Measurements from ENCODE around the gene PHC3. TPM values are rescaled to one million over a fixed set of nuclear protein-coding genes. Genes with fewer than 3 reads are reported as not detected.

Gene PHC3
- total RNA-seq, 3 donors from 2014 or later = 65.1 to 117 (median 87.2) TPM

GRCh38 chr3:170059447-170059846, 122.1 kb downstream of the PHC3 start:
- Histone ChIP-seq H3K27me3 (no peaks in the 10 kb centered on the region), H3K4me1 (no peaks in the 10 kb centered on the region), H3K4me3 (no peak overlapping the region), H3K27ac (no peak overlapping the region), H3K36me3 (no peaks in the 10 kb centered on the region), H3K9me3 (no peaks in the 10 kb centered on the region)
- intact Hi-C loops (cut with DNase I; ENCODE audit: low total_unique reads) = no loop called here
- no peak for TF ChIP-seq POLR2AphosphoS5 (IDR thresholded peaks at IDR 0.05)
- DNase-seq (ENCODE audit: low spot score in 2 of 2) = no peak

GRCh38 chr3:170058127-170058526, 123.4 kb downstream of the PHC3 start:
- intact Hi-C loops (cut with DNase I; ENCODE audit: low total_unique reads) = no loop called here
- DNase-seq (ENCODE audit: low spot score in 2 of 2) = no peak
- Histone ChIP-seq H3K27me3 (no peaks in the 10 kb centered on the region), H3K9me3 (no peaks in the 10 kb centered on the region), H3K36me3 (no peaks in the 10 kb centered on the region), H3K4me1 (no peaks in the 10 kb centered on the region), H3K4me3 (no peak overlapping the region), H3K27ac (no peak overlapping the region)
- no peak for TF ChIP-seq POLR2AphosphoS5 (IDR thresholded peaks at IDR 0.05)
- no peak for TF ChIP-seq CTCF (IDR thresholded peaks at IDR 0.05)
- no peak for TF ChIP-seq POLR2A (IDR thresholded peaks at IDR 0.05)

GRCh38 chr3:170057550-170057949, 124.0 kb downstream of the PHC3 start:
- no peak overlapping the region for H3K4me3 ChIP-seq
- TF ChIP-seq CTCF (IDR thresholded peaks at IDR 0.05) = no peak
- TF ChIP-seq POLR2AphosphoS5 (IDR thresholded peaks at IDR 0.05) = no peak
- TF ChIP-seq POLR2A (IDR thresholded peaks at IDR 0.05) = no peak
- no peak for DNase-seq (ENCODE audit: low spot score in 2 of 2)

GRCh38 chr3:170056710-170057454, 124.7 kb downstream of the PHC3 start:
- no peaks in the 10 kb centered on the region for H3K9me3 ChIP-seq
- H3K27me3 ChIP-seq = no peaks in the 10 kb centered on the region
- H3K27ac ChIP-seq = no peak overlapping the region
- no peak overlapping the region for H3K4me3 ChIP-seq
- no peak for DNase-seq (ENCODE audit: low spot score in 2 of 2)
- no peaks in the 10 kb centered on the region for H3K36me3 ChIP-seq
- H3K4me1 ChIP-seq = no peaks in the 10 kb centered on the region
- intact Hi-C loops (cut with DNase I; ENCODE audit: low total_unique reads) = no loop called here
- TF ChIP-seq CTCF (IDR thresholded peaks at IDR 0.05) (no peak), POLR2A (IDR thresholded peaks at IDR 0.05) (no peak), POLR2AphosphoS5 (IDR thresholded peaks at IDR 0.05) (no peak)

More at GRCh38 chr3:170057550-170057949, 124.0 kb downstream of the PHC3 start:
- no peak overlapping the region for H3K27ac ChIP-seq
- H3K4me1 ChIP-seq = no peaks in the 10 kb centered on the region
- no peaks in the 10 kb centered on the region for H3K9me3 ChIP-seq
- intact Hi-C loops (cut with DNase I; ENCODE audit: low total_unique reads) = no loop called here
- no peaks in the 10 kb centered on the region for H3K27me3 ChIP-seq
- H3K36me3 ChIP-seq = no peaks in the 10 kb centered on the region

GRCh38 chr3:170055209-170055608, 126.3 kb downstream of the PHC3 start:
- no peaks in the 10 kb centered on the region for H3K27me3 ChIP-seq
- H3K36me3 ChIP-seq = no peaks in the 10 kb centered on the region
- no peak for TF ChIP-seq CTCF (IDR thresholded peaks at IDR 0.05)
- no peak for TF ChIP-seq POLR2A (IDR thresholded peaks at IDR 0.05)
- no peaks in the 10 kb centered on the region for H3K4me1 ChIP-seq
- DNase-seq (ENCODE audit: low spot score in 2 of 2) = no peak
- no peak overlapping the region for H3K27ac ChIP-seq
- intact Hi-C loops (cut with DNase I; ENCODE audit: low total_unique reads) = no loop called here
- no peaks in the 10 kb centered on the region for H3K9me3 ChIP-seq
- no peak overlapping the region for H3K4me3 ChIP-seq
